HCT116 (cell line): ENCODE data around the gene MAML3. TPM values are rescaled to one million over a fixed set of nuclear protein-coding genes. Genes with fewer than 3 reads are reported as not detected.

ENCODE experiments used
- ATAC-seq: fragments of 200-7000 bp; cut with Tn5 transposase; 2 replicates; pipeline ENCODE4 v1.9.1; 2020; ENCODE audit warnings: mild to moderate bottlenecking, moderate library complexity
- BruUV-seq: library from RNA; stranded (reverse); fragments of 400-500 nt; replicated peaks from 2 replicates; lab custom pipeline; 2021; lab: Mats Ljungman, UMichigan
- CTCF ChIA-PET: fragments of 300-600 bp; sonication (Branson Sonifier 250); formaldehyde crosslinking; loops from one replicate; lab custom pipeline; 2021; ENCODE audit warnings: antibody characterized with exemption; lab: Charles Lee
- POLR2A ChIA-PET: fragments of 300-600, 350-600 bp; sonication (Branson Sonifier 250); formaldehyde crosslinking; loops from one replicate; lab custom pipeline; 2021; ENCODE audit warnings: antibody characterized with exemption; lab: Charles Lee
- RAD21 ChIA-PET, 2 experiments: fragments of 300-600 bp; sonication (Branson Sonifier 250); formaldehyde crosslinking; loops; one replicate each; lab custom pipeline; 2023; ENCODE audit warnings: low total read pairs in 2 of 2; ENCODE audit not compliant: uncharacterized antibody in 2 of 2, unreplicated experiment in 2 of 2, low non-redundant PET in 1 of 2; lab: Charles Lee
- DNase-seq: peaks from one replicate; pipeline ENCODE4 v3.0.0-alpha.2; 2010; ENCODE audit warnings: low read depth, low spot score
- H2AFZ ChIP-seq: fragments of 200-600 bp; shearing (Covaris generic), sonication (generic); 2 replicates; pipeline ENCODE4 v1.6.1; 2017; ENCODE audit warnings: low read depth, mixed run types, mixed read lengths, antibody characterized with exemption, low read length; ENCODE audit not compliant: poor library complexity, severe bottlenecking
- H3K27ac ChIP-seq: 2 replicates; pipeline ENCODE4 v1.5.1; 2012; ENCODE audit warnings: low read depth, low read length
- H3K27me3 ChIP-seq: fragments of 200-600 bp; sonication (generic); 2 replicates; pipeline ENCODE4 v1.6.1; 2016; ENCODE audit warnings: mixed run types, low read length, mixed read lengths; ENCODE audit not compliant: insufficient read depth
- H3K36me3 ChIP-seq, 2 experiments: fragments of 200-500 bp in 1 of 2; fragments of 200-600 bp in 1 of 2; sonication (Bioruptor generic) in 1 of 2; sonication (generic) in 1 of 2; 2 replicates each; pipeline versions ENCODE4 v1.5.1 to v1.6.1; 2014 to 2016; ENCODE audit warnings: low read length in 2 of 2, inconsistent platforms in 1 of 2, mixed read lengths in 1 of 2, mixed run types in 1 of 2; ENCODE audit not compliant: insufficient read depth in 2 of 2, control insufficient read depth in 1 of 2
- H3K4me1 ChIP-seq, 2 experiments: fragments of 200-600 bp in 1 of 2; sonication (generic) in 1 of 2; 2 replicates each; pipeline versions ENCODE4 v1.5.1 to v1.6.1; 2012 to 2017; ENCODE audit warnings: low read length in 2 of 2, inconsistent platforms in 1 of 2, mild to moderate bottlenecking in 1 of 2, mixed read lengths in 1 of 2, mixed run types in 1 of 2, moderate library complexity in 1 of 2; ENCODE audit not compliant: insufficient read depth in 2 of 2, control insufficient read depth in 1 of 2
- H3K4me2 ChIP-seq: fragments of 200-600 bp; sonication (generic); 2 replicates; pipeline ENCODE4 v1.6.1; 2017; ENCODE audit warnings: mixed run types, low read length, mixed read lengths
- H3K4me3 ChIP-seq, 2 experiments: fragments of 200-600 bp in 1 of 2; sonication (generic) in 1 of 2; replicated peaks in 1 of 2; 2 replicates each; pipeline ENCODE4 v1.5.1; 2011 to 2016; ENCODE audit warnings: low read length in 2 of 2, control low read depth in 1 of 2, low read depth in 1 of 2, mild to moderate bottlenecking in 1 of 2, mixed read lengths in 1 of 2, mixed run types in 1 of 2
- H3K79me2 ChIP-seq: fragments of 200-600 bp; sonication (generic); 2 replicates; pipeline ENCODE4 v1.6.1; 2017; ENCODE audit warnings: mild to moderate bottlenecking, mixed run types, low read length, moderate library complexity, mixed read lengths; ENCODE audit not compliant: insufficient read depth
- H3K9ac ChIP-seq: fragments of 200-600 bp; sonication (generic); 2 replicates; pipeline ENCODE4 v1.6.1; 2016; ENCODE audit warnings: low read length, mixed read lengths
- H3K9me2 ChIP-seq: fragments of 200-600 bp; sonication (generic), shearing (Covaris generic); 2 replicates; pipeline ENCODE4 v1.6.1; 2017; ENCODE audit warnings: mixed run types, mild to moderate bottlenecking, moderate library complexity; ENCODE audit not compliant: insufficient read depth
- H3K9me3 ChIP-seq, 2 experiments: fragments of 200-500 bp in 1 of 2; fragments of 200-600 bp in 1 of 2; sonication (Bioruptor generic) in 1 of 2; sonication (generic) in 1 of 2; 2 replicates each; pipeline ENCODE4 v1.6.1; 2014 to 2017; ENCODE audit warnings: low read length in 2 of 2, mixed read lengths in 2 of 2, inconsistent platforms in 1 of 2, low read depth in 1 of 2, mild to moderate bottlenecking in 1 of 2, mixed run types in 1 of 2, moderate library complexity in 1 of 2; ENCODE audit not compliant: control insufficient read depth in 1 of 2, insufficient read depth in 1 of 2
- H4K20me1 ChIP-seq: fragments of 200-600 bp; sonication (generic), shearing (Covaris generic); 2 replicates; pipeline ENCODE4 v1.6.1; 2017; ENCODE audit warnings: mixed run types, mild to moderate bottlenecking, moderate library complexity; ENCODE audit not compliant: insufficient read depth
- CEBPB ChIP-seq: IDR thresholded peaks from 2 replicates; pipeline ENCODE4 v1.6.1; 2012; ENCODE audit warnings: low read depth
- EGR1 ChIP-seq: IDR thresholded peaks from 2 replicates; pipeline ENCODE4 v1.6.1; 2012; ENCODE audit warnings: low read depth
- EZH2phosphoT487 ChIP-seq: fragments of 200-600 bp; IDR thresholded peaks from 2 replicates; pipeline ENCODE4 v1.6.1; 2018; ENCODE audit warnings: antibody characterized with exemption, borderline replicate concordance
- FOSL1 ChIP-seq: IDR thresholded peaks from 2 replicates; pipeline ENCODE4 v1.6.1; 2012; ENCODE audit warnings: low read depth
- JUND ChIP-seq: IDR thresholded peaks from 2 replicates; pipeline ENCODE4 v1.6.1; 2012
- MAX ChIP-seq: IDR thresholded peaks from 2 replicates; pipeline ENCODE4 v1.6.1; 2012
- RAD21 ChIP-seq: IDR thresholded peaks from 2 replicates; pipeline ENCODE4 v1.6.1; 2012; ENCODE audit warnings: low read depth, mild to moderate bottlenecking
- SIN3A ChIP-seq: IDR thresholded peaks from 2 replicates; pipeline ENCODE4 v1.6.1; 2012; ENCODE audit warnings: low read depth
- SRF ChIP-seq: IDR thresholded peaks from 2 replicates; pipeline ENCODE4 v1.6.1; 2012; ENCODE audit warnings: low read depth
- TCF7L2 ChIP-seq: IDR thresholded peaks from 2 replicates; pipeline ENCODE4 v1.7.0; 2011; ENCODE audit warnings: borderline replicate concordance, inconsistent platforms; ENCODE audit not compliant: insufficient read depth, insufficient read length; ENCODE audit errors: extremely low read depth
- ZBTB33 ChIP-seq: IDR thresholded peaks from 2 replicates; pipeline ENCODE4 v1.6.1; 2011; ENCODE audit warnings: mild to moderate bottlenecking, low read length, moderate library complexity; ENCODE audit not compliant: insufficient replicate concordance; ENCODE audit errors: extremely low read depth
- ZFX ChIP-seq: fragments of 450-650 bp; IDR thresholded peaks from 2 replicates; pipeline ENCODE4 v1.6.1; 2017
- intact Hi-C: fragments of 100-400 bp; cut with micrococcal nuclease; formaldehyde crosslinking; loops from 2 replicates; pipeline ENCODE4 v1.10.0; 2022
- total RNA-seq: library from RNA; stranded (reverse); gene quantifications from one replicate; pipeline ENCODE4 v1.2.1, GENCODE V29; 2021; ENCODE audit not compliant: unreplicated experiment
- TF ChIP-seq, protein P1 (sequence below), 3 experiments: fragments of 200-600 bp in 1 of 3; sonication (generic) in 1 of 3; IDR thresholded peaks in 2 of 3; conservative IDR thresholded peaks in 1 of 3; 2 replicates each; pipeline ENCODE4 v1.5.1; 2012 to 2017; ENCODE audit warnings: low read depth in 2 of 3, low read length in 2 of 3, antibody characterized with exemption in 1 of 3, borderline replicate concordance in 1 of 3, control low read depth in 1 of 3, mild to moderate bottlenecking in 1 of 3, mixed read lengths in 1 of 3, mixed run types in 1 of 3, moderate library complexity in 1 of 3; ENCODE audit not compliant: insufficient read depth in 1 of 3
- TF ChIP-seq, protein P2 (sequence below): IDR thresholded peaks from 2 replicates; pipeline ENCODE4 v1.6.1; 2012

Gene MAML3
- total RNA-seq, 1 experiment from 2014 or later: 3.1 TPM

DNA sequence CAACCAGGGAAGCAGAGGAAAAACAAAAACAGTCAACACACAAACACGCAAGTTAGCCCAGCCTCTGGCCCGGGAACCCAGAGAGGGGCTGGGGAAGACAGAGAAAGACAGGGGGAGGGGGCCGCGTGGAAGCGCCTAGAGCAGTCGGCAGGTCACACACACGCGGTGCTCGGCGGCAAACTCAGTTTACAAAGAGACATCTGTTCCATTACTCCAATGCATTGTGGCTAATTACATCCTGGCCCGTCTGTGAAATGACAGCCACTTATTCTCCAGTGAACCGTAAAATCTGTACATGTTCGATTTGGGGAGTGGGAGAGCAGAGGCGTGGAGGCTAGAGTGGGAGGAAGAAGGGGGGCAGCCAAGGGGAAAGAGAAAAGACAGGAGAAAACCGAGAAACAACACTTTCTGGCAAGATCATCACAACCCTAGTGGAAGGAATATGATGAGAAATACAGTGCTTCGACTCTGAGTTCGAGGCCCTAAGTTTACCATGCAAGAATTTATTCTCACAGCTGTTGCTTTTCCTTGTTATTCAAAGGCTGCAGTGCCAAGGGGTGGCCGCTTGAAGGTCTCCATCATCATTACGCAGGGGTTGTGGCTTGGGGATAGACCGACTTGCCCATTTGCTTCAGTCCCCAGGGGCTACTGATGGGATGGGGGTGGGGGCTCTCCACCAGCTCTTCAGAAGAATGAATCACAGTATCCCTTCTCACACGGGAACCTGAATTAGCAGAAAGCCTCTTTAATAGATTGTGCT is 320.7 kb downstream of the MAML3 start:
- ChIA-PET CTCF (no interaction called here), RAD21 (no interaction called here), POLR2A (no interaction called here)
- no peak overlapping the region for H3K4me3 ChIP-seq
- H3K27me3 ChIP-seq: no peaks in the 10 kb centered on the region
- no peaks in the 10 kb centered on the region for H4K20me1 ChIP-seq
- intact Hi-C loops: no loop called here
- H3K9ac ChIP-seq: no peak overlapping the region
- H2AFZ ChIP-seq: no peak overlapping the region
- H3K4me2 ChIP-seq: no peak overlapping the region
- no peaks in the 10 kb centered on the region for H3K9me3 ChIP-seq
- BruUV-seq: no TSS peak
- ATAC-seq: no peak
- TF ChIP-seq ZFX (no peak), JUND (no peak), TCF7L2 (no peak), CEBPB (no peak), FOSL1 (no peak), EGR1 (no peak), SRF (no peak), ZBTB33 (no peak), EZH2phosphoT487 (no peak), MAX (no peak), RAD21 (no peak), SIN3A (no peak)
- TF ChIP-seq, protein P1, sequence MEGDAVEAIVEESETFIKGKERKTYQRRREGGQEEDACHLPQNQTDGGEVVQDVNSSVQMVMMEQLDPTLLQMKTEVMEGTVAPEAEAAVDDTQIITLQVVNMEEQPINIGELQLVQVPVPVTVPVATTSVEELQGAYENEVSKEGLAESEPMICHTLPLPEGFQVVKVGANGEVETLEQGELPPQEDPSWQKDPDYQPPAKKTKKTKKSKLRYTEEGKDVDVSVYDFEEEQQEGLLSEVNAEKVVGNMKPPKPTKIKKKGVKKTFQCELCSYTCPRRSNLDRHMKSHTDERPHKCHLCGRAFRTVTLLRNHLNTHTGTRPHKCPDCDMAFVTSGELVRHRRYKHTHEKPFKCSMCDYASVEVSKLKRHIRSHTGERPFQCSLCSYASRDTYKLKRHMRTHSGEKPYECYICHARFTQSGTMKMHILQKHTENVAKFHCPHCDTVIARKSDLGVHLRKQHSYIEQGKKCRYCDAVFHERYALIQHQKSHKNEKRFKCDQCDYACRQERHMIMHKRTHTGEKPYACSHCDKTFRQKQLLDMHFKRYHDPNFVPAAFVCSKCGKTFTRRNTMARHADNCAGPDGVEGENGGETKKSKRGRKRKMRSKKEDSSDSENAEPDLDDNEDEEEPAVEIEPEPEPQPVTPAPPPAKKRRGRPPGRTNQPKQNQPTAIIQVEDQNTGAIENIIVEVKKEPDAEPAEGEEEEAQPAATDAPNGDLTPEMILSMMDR (IDR thresholded peaks at IDR 0.05 in 2 of 3, conservative IDR thresholded peaks at IDR 0.05 in 1 of 3; ENCODE audit: borderline replicate concordance in 1 of 3, insufficient read depth in 1 of 3, low read depth in 2 of 3, low read length in 2 of 3): no peak
- TF ChIP-seq, protein P2, sequence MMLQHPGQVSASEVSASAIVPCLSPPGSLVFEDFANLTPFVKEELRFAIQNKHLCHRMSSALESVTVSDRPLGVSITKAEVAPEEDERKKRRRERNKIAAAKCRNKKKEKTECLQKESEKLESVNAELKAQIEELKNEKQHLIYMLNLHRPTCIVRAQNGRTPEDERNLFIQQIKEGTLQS: no peak
- H3K27ac ChIP-seq: no peak overlapping the region
- H3K79me2 ChIP-seq: no peaks in the 10 kb centered on the region
- H3K9me2 ChIP-seq: no peaks in the 10 kb centered on the region
- DNase-seq: no peak
- H3K36me3 ChIP-seq: no peaks in the 10 kb centered on the region
- peaks cover 2 to 5% of the 10 kb centered on the region in 2 experiments; a peak in 2 of 4 replicates for H3K4me1 ChIP-seq
